Panc1 (cell line): ENCODE measurements around the gene ALDH2.

Source experiments
- POLR2AphosphoS5 ChIP-seq: IDR thresholded peaks from 2 replicates; pipeline ENCODE4 v1.6.1; 2012; ENCODE audit warnings: mild to moderate bottlenecking, low read depth, low read length, moderate library complexity
- TF ChIP-seq, protein P1 (sequence below): fragments of 450-650 bp; IDR thresholded peaks from 2 replicates; pipeline ENCODE4 v1.5.1; 2017; ENCODE audit warnings: mild to moderate bottlenecking
- TF ChIP-seq, protein P2 (sequence below), 2 experiments: IDR thresholded peaks; 2 replicates each; pipeline ENCODE4 v1.6.1; 2011 to 2012; ENCODE audit warnings: low read depth in 2 of 2, control low read depth in 1 of 2, low read length in 1 of 2, mild to moderate bottlenecking in 1 of 2, moderate library complexity in 1 of 2; ENCODE audit not compliant: insufficient read depth in 1 of 2

- TF ChIP-seq, protein P1, sequence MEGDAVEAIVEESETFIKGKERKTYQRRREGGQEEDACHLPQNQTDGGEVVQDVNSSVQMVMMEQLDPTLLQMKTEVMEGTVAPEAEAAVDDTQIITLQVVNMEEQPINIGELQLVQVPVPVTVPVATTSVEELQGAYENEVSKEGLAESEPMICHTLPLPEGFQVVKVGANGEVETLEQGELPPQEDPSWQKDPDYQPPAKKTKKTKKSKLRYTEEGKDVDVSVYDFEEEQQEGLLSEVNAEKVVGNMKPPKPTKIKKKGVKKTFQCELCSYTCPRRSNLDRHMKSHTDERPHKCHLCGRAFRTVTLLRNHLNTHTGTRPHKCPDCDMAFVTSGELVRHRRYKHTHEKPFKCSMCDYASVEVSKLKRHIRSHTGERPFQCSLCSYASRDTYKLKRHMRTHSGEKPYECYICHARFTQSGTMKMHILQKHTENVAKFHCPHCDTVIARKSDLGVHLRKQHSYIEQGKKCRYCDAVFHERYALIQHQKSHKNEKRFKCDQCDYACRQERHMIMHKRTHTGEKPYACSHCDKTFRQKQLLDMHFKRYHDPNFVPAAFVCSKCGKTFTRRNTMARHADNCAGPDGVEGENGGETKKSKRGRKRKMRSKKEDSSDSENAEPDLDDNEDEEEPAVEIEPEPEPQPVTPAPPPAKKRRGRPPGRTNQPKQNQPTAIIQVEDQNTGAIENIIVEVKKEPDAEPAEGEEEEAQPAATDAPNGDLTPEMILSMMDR = no peak
- TF ChIP-seq POLR2AphosphoS5 = no peak
- TF ChIP-seq, protein P2, sequence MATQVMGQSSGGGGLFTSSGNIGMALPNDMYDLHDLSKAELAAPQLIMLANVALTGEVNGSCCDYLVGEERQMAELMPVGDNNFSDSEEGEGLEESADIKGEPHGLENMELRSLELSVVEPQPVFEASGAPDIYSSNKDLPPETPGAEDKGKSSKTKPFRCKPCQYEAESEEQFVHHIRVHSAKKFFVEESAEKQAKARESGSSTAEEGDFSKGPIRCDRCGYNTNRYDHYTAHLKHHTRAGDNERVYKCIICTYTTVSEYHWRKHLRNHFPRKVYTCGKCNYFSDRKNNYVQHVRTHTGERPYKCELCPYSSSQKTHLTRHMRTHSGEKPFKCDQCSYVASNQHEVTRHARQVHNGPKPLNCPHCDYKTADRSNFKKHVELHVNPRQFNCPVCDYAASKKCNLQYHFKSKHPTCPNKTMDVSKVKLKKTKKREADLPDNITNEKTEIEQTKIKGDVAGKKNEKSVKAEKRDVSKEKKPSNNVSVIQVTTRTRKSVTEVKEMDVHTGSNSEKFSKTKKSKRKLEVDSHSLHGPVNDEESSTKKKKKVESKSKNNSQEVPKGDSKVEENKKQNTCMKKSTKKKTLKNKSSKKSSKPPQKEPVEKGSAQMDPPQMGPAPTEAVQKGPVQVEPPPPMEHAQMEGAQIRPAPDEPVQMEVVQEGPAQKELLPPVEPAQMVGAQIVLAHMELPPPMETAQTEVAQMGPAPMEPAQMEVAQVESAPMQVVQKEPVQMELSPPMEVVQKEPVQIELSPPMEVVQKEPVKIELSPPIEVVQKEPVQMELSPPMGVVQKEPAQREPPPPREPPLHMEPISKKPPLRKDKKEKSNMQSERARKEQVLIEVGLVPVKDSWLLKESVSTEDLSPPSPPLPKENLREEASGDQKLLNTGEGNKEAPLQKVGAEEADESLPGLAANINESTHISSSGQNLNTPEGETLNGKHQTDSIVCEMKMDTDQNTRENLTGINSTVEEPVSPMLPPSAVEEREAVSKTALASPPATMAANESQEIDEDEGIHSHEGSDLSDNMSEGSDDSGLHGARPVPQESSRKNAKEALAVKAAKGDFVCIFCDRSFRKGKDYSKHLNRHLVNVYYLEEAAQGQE (IDR thresholded peaks at IDR 0.05; ENCODE audit: insufficient read depth in 1 of 2, low read depth in 2 of 2, low read length in 1 of 2) = no peak
Measured at GRCh38 chr12:111850526-111850925, 83.8 kb downstream of the ALDH2 start.
